Gastroesophageal sphincter (tissue), 4 donors: ENCODE results near the gene EARS2. TPM values are rescaled to one million over a fixed set of nuclear protein-coding genes. Genes with fewer than 3 reads are reported as not detected.

Experiments
- ATAC-seq: fragments of 150-250 bp; one replicate; pipeline ENCODE4 v1.9.1; 2016; ENCODE audit warnings: mild to moderate bottlenecking, moderate library complexity
- H3K27ac ChIP-seq, 4 donors: fragments of 200-600 bp; sonication (generic) in 3 of 4; 1 replicate in 3 of 4; 2 replicates in 1 of 4; pipeline ENCODE4 v1.5.1; 2016 to 2019
- H3K27me3 ChIP-seq: fragments of 200-600 bp; sonication (generic); one replicate; pipeline ENCODE4 v1.5.1; 2019
- H3K36me3 ChIP-seq, 2 donors: fragments of 200-600 bp; sonication (generic); one replicate each; pipeline ENCODE4 v1.5.1; 2019; ENCODE audit warnings: control low read depth in 1 of 2
- H3K4me1 ChIP-seq, 3 donors: fragments of 200-600 bp; sonication (generic); 1 replicate in 2 of 3; 2 replicates in 1 of 3; pipeline ENCODE4 v1.5.1; 2016 to 2019; ENCODE audit warnings: control low read depth in 2 of 3
- H3K4me3 ChIP-seq, 2 donors: fragments of 200-600 bp; sonication (generic); one replicate each; pipeline ENCODE4 v1.5.1; 2019; ENCODE audit warnings: mild to moderate bottlenecking in 1 of 2, moderate library complexity in 1 of 2
- H3K9me3 ChIP-seq, 3 donors: fragments of 200-600 bp; sonication (generic); one replicate each; pipeline ENCODE4 v1.5.1; 2017 to 2019; ENCODE audit warnings: control low read depth in 2 of 3
- CTCF ChIP-seq, 4 experiments: fragments of 200-600 bp in 2 of 4; fragments of 450-650 bp in 2 of 4; sonication (generic) in 1 of 4; IDR thresholded peaks; one replicate each; pipeline ENCODE4 v1.5.1; 2017 to 2019; ENCODE audit warnings: antibody characterized with exemption in 4 of 4, mild to moderate bottlenecking in 2 of 4, moderate library complexity in 2 of 4
- EP300 ChIP-seq: sonication (generic); formaldehyde crosslinking; IDR thresholded peaks from one replicate; pipeline ENCODE4 v1.6.1; 2017; ENCODE audit warnings: antibody characterized with exemption, mild to moderate bottlenecking
- POLR2A ChIP-seq, 2 donors: fragments of 450-650 bp; IDR thresholded peaks; one replicate each; pipeline ENCODE4 v1.6.1; 2017; ENCODE audit warnings: antibody characterized with exemption in 2 of 2, mild to moderate bottlenecking in 2 of 2, moderate library complexity in 1 of 2
- POLR2AphosphoS5 ChIP-seq: sonication (generic); formaldehyde crosslinking; IDR thresholded peaks from one replicate; pipeline ENCODE4 v1.6.1; 2017; ENCODE audit warnings: antibody characterized with exemption
- WGBS, 2 donors: methylation state at CpG; one replicate each; pipeline ENCODE4 v1.1.5; 2018; ENCODE audit warnings: low coverage in 1 of 2; 5-methylcytosine and 5-hydroxymethylcytosine counted together
- total RNA-seq, 4 donors: library from RNA; depleted of rRNA; stranded (reverse); fragments of >200 nt; gene quantifications; one replicate each; pipeline ENCODE4 v1.1.0, GENCODE V29; 2016

The EARS2 gene
- total RNA-seq, 4 donors from 2014 or later: 9.5 to 28.5 (median 18.8) TPM

- H3K4me3 ChIP-seq: no peak overlapping the region
- H3K4me1 ChIP-seq: no peaks in the 10 kb centered on the region
- H3K27ac ChIP-seq: no peak overlapping the region
- 74 to 100% methylated on average over 2 to 3 of the region's 3 CpGs for WGBS, 2 donors
- no peak for ATAC-seq
- TF ChIP-seq POLR2AphosphoS5 (no peak), POLR2A (IDR thresholded peaks at IDR 0.05) (no peak), EP300 (no peak), CTCF (IDR thresholded peaks at IDR 0.05) (no peak)
- no peaks in the 10 kb centered on the region for H3K9me3 ChIP-seq
- no peaks in the 10 kb centered on the region for H3K27me3 ChIP-seq
- H3K36me3 ChIP-seq: peaks cover 0 to 100% of the 10 kb centered on the region in 2 donors
Measured at GRCh38 chr16:23575834-23576233, 18.7 kb upstream of the EARS2 start.

- 76 to 86% methylated on average over 3 to 5 of the region's 5 CpGs for WGBS, 2 donors
- TF ChIP-seq POLR2AphosphoS5 (no peak), EP300 (no peak), POLR2A (IDR thresholded peaks at IDR 0.05) (no peak), CTCF (IDR thresholded peaks at IDR 0.05) (no peak)
- H3K4me3 ChIP-seq: no peak overlapping the region
- no peaks in the 10 kb centered on the region for H3K9me3 ChIP-seq
- no peak overlapping the region for H3K27ac ChIP-seq
- H3K36me3 ChIP-seq: peaks cover 0 to 100% of the 10 kb centered on the region in 2 donors
- ATAC-seq: no peak
- H3K4me1 ChIP-seq: no peaks in the 10 kb centered on the region
- no peaks in the 10 kb centered on the region for H3K27me3 ChIP-seq
Measured at GRCh38 chr16:23573817-23574216, 16.7 kb upstream of the EARS2 start.

- H3K9me3 ChIP-seq: no peaks in the 10 kb centered on the region
- H3K4me1 ChIP-seq: no peaks in the 10 kb centered on the region
- H3K4me3 ChIP-seq: no peak overlapping the region
- H3K27ac ChIP-seq: no peak overlapping the region
- TF ChIP-seq POLR2A (IDR thresholded peaks at IDR 0.05) (no peak), CTCF (IDR thresholded peaks at IDR 0.05) (no peak), POLR2AphosphoS5 (no peak), EP300 (no peak)
- peaks cover 0 to 100% of the 10 kb centered on the region in 2 donors for H3K36me3 ChIP-seq
- no peak for ATAC-seq
- no peaks in the 10 kb centered on the region for H3K27me3 ChIP-seq
- 92 to 100% methylated on average over 2 to 8 of the region's 9 CpGs for WGBS, 2 donors
Measured at GRCh38 chr16:23572394-23572793, 15.2 kb upstream of the EARS2 start.

GRCh38 chr16:23571895-23572294 lies 14.7 kb upstream of the EARS2 start:
- TF ChIP-seq POLR2A (IDR thresholded peaks at IDR 0.05) (no peak), POLR2AphosphoS5 (no peak), CTCF (IDR thresholded peaks at IDR 0.05) (no peak), EP300 (no peak)
- Histone ChIP-seq H3K4me3 (no peak overlapping the region), H3K4me1 (no peaks in the 10 kb centered on the region), H3K9me3 (no peaks in the 10 kb centered on the region), H3K27me3 (no peaks in the 10 kb centered on the region), H3K27ac (no peak overlapping the region), H3K36me3 (peaks cover 0 to 100% of the 10 kb centered on the region in 2 donors)
- WGBS, 2 donors: 73 to 89% methylated on average over 1 to 3 of the region's 5 CpGs
- no peak for ATAC-seq

DNA sequence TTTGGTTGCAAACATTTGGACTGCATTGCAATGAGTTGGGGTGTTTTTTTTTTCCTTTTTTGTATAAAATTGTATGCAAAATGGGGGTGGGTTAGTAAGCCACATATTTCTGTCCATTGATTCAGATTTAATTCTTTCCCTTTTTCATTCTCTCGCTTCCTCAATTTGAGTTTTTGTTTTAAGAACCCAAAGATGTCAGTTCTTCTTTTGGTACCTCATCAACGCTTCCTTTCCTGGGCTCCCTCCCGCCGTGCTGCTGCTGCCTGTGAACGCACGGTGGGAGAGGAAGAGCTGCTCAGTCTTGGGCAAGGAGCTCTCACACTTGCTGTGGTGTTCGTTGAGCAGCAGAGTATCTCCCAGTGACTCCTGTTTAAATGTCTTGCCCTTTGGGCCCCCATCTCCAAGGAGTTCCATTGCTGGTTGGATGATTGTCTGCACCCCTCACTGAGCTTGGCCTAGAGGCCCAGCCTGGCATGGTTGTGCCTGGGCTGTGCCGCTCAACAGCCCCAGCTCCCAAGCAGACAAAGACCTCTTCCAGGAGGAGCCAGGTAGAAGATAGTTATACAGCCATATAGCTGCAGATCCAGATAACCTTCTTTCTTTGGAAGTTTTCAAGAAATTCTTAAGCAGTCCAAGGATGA lies 14.0 kb upstream of the EARS2 start:
- Histone ChIP-seq H3K36me3 (peaks cover 0 to 100% of the 10 kb centered on the region in 2 donors), H3K9me3 (no peaks in the 10 kb centered on the region), H3K27me3 (no peaks in the 10 kb centered on the region), H3K27ac (no peak overlapping the region), H3K4me3 (no peak overlapping the region), H3K4me1 (no peaks in the 10 kb centered on the region)
- TF ChIP-seq POLR2A (IDR thresholded peaks at IDR 0.05): no peak
- no peak for TF ChIP-seq CTCF (IDR thresholded peaks at IDR 0.05)
- no peak for ATAC-seq
- WGBS, 2 donors: 64 to 78% methylated on average over 4 to 7 of the region's 8 CpGs
